Neural crest cell (in vitro differentiated cells): ENCODE measurements around the gene MINDY4. TPM values are rescaled to one million over a fixed set of nuclear protein-coding genes. Genes with fewer than 3 reads are reported as not detected.

Experiments used
- DNase-seq: peaks from one replicate; pipeline ENCODE4 v3.0.0; 2021; ENCODE audit warnings: low read depth, mixed read lengths, low spot score
- H3K27ac Mint-ChIP-seq: one replicate; pipeline ENCODE4 v1.8.0; 2021; ENCODE audit warnings: mild to moderate bottlenecking, mixed read lengths; ENCODE audit not compliant: unreplicated experiment
- H3K27me3 Mint-ChIP-seq: 2 replicates; pipeline ENCODE4 v1.8.0; 2021; ENCODE audit warnings: low read depth, mild to moderate bottlenecking, mixed read lengths
- H3K36me3 Mint-ChIP-seq: 2 replicates; pipeline ENCODE4 v1.8.0; 2021; ENCODE audit warnings: low read depth, mild to moderate bottlenecking, mixed read lengths
- H3K4me1 Mint-ChIP-seq: 2 replicates; pipeline ENCODE4 v1.8.0; 2021; ENCODE audit warnings: mixed read lengths
- H3K4me3 Mint-ChIP-seq: one replicate; pipeline ENCODE4 v1.8.0; 2021; ENCODE audit warnings: mild to moderate bottlenecking, mixed read lengths
- H3K9me3 Mint-ChIP-seq: 2 replicates; pipeline ENCODE4 v1.8.0; 2021; ENCODE audit warnings: mixed read lengths
- total RNA-seq: library from RNA; stranded (reverse); gene quantifications from 2 replicates; pipeline ENCODE4 v1.2.1, GENCODE V29; 2021
- TF ChIP-seq, protein P1 (sequence below): fragments of 200-600 bp; sonication (generic); conservative IDR thresholded peaks from 2 replicates; pipeline ENCODE4 v1.5.0; 2021; ENCODE audit warnings: antibody characterized with exemption, mild to moderate bottlenecking

The MINDY4 gene
- total RNA-seq, 1 donor from 2014 or later, result 9.2 TPM

DNA sequence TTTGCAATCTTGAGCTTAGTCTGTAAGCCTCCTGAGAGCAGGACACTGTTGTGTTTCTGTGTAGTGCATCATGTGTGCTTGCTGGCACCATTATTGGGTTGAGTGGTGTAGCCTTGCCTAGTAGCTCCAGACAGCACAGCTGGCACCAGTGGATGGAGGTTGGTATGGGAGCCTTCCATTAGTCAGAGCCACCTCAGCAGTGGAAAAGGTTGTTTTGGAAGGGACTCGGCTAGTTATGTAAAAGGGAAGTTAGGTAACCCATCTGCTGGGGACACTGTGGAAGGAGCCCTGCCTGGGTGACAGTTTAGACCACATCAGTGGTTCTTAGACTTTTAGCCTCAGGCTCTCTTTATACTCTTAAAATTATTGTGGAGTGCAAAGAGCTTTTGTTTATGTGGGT lies 16.3 kb downstream of the MINDY4 start:
- Mint-ChIP-seq H3K4me3 (no peak overlapping the region), H3K9me3 (no peaks in the 10 kb centered on the region), H3K27ac (no peak overlapping the region), H3K4me1 (no peaks in the 10 kb centered on the region), H3K36me3 (peaks cover 2% of the 10 kb centered on the region), H3K27me3 (no peaks in the 10 kb centered on the region)
- TF ChIP-seq, protein P1, sequence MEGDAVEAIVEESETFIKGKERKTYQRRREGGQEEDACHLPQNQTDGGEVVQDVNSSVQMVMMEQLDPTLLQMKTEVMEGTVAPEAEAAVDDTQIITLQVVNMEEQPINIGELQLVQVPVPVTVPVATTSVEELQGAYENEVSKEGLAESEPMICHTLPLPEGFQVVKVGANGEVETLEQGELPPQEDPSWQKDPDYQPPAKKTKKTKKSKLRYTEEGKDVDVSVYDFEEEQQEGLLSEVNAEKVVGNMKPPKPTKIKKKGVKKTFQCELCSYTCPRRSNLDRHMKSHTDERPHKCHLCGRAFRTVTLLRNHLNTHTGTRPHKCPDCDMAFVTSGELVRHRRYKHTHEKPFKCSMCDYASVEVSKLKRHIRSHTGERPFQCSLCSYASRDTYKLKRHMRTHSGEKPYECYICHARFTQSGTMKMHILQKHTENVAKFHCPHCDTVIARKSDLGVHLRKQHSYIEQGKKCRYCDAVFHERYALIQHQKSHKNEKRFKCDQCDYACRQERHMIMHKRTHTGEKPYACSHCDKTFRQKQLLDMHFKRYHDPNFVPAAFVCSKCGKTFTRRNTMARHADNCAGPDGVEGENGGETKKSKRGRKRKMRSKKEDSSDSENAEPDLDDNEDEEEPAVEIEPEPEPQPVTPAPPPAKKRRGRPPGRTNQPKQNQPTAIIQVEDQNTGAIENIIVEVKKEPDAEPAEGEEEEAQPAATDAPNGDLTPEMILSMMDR, result no peak
- no peak for DNase-seq

DNA sequence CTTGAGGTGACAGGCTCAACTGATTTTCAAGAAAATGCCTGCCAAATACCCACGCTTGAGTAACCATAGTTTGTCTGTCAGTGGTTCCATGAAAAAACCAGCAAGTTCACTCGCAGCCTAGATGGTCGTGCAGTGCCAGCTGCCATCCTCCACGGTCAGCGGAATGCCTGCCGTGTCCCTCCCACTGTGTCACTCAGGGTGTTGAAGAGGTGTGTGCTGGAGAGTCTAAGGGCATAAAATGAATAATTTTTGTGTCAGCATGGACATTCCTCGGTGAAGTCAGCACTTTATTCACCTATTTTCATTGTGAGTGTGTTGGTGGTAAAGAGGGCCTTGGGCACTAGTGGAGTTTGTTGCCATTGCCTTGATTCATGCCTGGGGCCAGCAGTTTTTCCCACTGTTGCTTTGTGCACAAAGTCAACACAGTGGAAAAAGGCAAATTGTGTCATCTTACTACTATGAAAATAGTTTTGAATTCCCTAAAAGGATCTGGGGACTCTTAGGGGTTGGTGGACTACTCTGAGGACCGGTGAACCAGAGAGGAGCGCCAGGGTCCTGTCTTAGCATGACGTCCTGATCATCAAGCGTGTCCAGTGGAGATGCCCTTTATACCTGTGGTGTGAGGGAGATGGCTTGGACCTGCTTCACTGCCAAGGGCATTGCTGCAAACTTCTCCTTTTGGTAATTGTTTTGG lies 17.6 kb downstream of the MINDY4 start:
- Mint-ChIP-seq H3K36me3 (no peaks in the 10 kb centered on the region), H3K4me1 (no peaks in the 10 kb centered on the region), H3K27ac (no peak overlapping the region), H3K27me3 (no peaks in the 10 kb centered on the region), H3K9me3 (no peaks in the 10 kb centered on the region), H3K4me3 (no peak overlapping the region)
- TF ChIP-seq, protein P1, result no peak
- DNase-seq, result no peak

DNA sequence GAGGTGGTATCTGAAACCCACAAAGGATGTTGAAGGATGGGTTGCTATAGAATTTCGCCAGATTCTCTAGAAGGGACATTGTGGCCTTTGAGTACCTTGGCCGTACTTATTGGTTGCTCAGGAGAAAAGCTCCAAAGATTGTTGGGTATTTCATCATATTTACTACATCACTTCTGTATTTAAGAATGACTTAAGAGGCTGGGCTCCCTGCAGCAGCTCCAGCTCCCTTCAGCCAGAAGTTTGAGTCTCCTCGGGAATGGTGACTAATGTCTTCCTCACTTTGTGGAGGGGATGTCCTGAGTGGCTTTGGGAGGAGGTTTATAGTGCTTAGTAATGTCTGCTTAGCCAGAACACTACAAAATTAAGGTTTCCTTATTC lies 18.1 kb downstream of the MINDY4 start:
- Mint-ChIP-seq H3K36me3 (no peaks in the 10 kb centered on the region), H3K27me3 (no peaks in the 10 kb centered on the region), H3K9me3 (no peaks in the 10 kb centered on the region), H3K27ac (no peak overlapping the region), H3K4me1 (no peaks in the 10 kb centered on the region), H3K4me3 (no peak overlapping the region)
- TF ChIP-seq, protein P1, result no peak
- no peak for DNase-seq

DNA sequence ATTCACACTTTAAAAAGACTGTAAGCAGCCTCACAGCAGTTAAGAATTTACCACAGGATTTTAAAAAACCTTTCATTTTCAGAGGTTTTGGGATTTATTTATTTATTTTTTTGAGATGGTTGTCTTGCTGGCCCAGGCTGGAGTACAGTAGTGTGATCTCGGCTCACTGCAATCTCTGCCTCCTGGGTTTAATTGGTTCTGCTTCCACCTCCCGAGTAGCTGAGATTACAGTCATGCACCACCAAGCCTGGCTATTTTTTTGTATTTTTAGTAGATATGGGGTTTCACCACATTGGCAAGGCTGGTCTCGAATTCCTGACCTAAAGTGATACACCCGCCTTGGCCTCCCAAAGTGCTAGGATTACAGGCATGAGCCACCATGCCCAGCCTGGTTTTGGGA lies 19.1 kb downstream of the MINDY4 start:
- H3K9me3 Mint-ChIP-seq, result no peaks in the 10 kb centered on the region
- H3K4me3 Mint-ChIP-seq, result no peak overlapping the region
- H3K36me3 Mint-ChIP-seq, result no peaks in the 10 kb centered on the region
- H3K27ac Mint-ChIP-seq, result no peak overlapping the region
- H3K27me3 Mint-ChIP-seq, result no peaks in the 10 kb centered on the region
- DNase-seq, result no peak
- H3K4me1 Mint-ChIP-seq, result no peaks in the 10 kb centered on the region
- TF ChIP-seq, protein P1, result no peak

DNA sequence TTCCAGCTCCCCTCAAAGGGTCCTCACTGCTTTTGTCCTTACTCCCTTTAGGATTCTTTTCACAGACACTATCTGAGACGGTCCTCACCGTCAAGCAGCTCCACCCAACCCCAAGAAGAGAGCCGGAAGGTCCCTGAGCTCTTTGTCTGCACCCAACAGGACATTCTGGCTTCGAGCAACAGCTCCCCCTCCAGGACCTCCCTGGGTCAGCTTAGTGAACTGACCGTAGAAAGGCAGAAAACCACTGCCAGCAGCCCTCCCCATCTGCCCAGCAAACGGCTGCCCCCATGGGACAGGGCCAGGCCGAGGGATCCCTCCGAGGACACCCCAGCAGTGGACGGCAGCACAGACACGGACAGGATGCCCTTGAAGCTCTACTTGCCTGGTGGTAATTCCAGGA lies 19.9 kb downstream of the MINDY4 start:
- Mint-ChIP-seq H3K36me3 (no peaks in the 10 kb centered on the region), H3K27me3 (no peaks in the 10 kb centered on the region), H3K4me1 (no peaks in the 10 kb centered on the region), H3K4me3 (no peak overlapping the region), H3K27ac (no peak overlapping the region), H3K9me3 (no peaks in the 10 kb centered on the region)
- TF ChIP-seq, protein P1, result no peak
- no peak for DNase-seq
